WI38 (cell line): ENCODE measurements around the gene TWNK.
A peak's percentile ranks its signal among the peaks of the same experiment; 100 is the strongest.

ENCODE experiments used
- H3K4me3 ChIP-seq: 2 replicates; pipeline ENCODE4 v1.5.1; 2011; ENCODE audit warnings: low read depth, mild to moderate bottlenecking, control low read depth, low read length
- CTCF ChIP-seq: IDR thresholded peaks from 2 replicates; pipeline ENCODE4 v1.5.1; 2012; ENCODE audit warnings: low read depth, mild to moderate bottlenecking, control low read depth, low read length

The TWNK gene

GRCh38 chr10:100997360-100998182, 10.2 kb downstream of the TWNK start:
- peak; percentile 79 for TF ChIP-seq CTCF
- peak overlapping the region; percentile 91 for H3K4me3 ChIP-seq

- no peak for TF ChIP-seq CTCF
- H3K4me3 ChIP-seq = peak overlapping the region; percentile 91
Measured at GRCh38 chr10:100998183-100998990, 11.0 kb downstream of the TWNK start.

GRCh38 chr10:100998991-100999741, 11.8 kb downstream of the TWNK start:
- H3K4me3 ChIP-seq = peak overlapping the region; percentile 91
- peak; percentile 81 for TF ChIP-seq CTCF

GRCh38 chr10:100999742-101000126, 12.4 kb downstream of the TWNK start, which contains the start of gene LZTS2:
LZTS2 (plus strand) TSS chr10:100999808; CDS start chr10:101002539, 2,731 bp downstream.
- TF ChIP-seq CTCF = no peak
- H3K4me3 ChIP-seq = peak within 1 kb of the TSS; percentile 91

- TF ChIP-seq CTCF = no peak
- H3K4me3 ChIP-seq = peak overlapping the region; percentile 91
Measured at GRCh38 chr10:101000127-101000914, 13.0 kb downstream of the TWNK start.

GRCh38 chr10:101000915-101001658, 13.7 kb downstream of the TWNK start:
- peak overlapping the region; percentile 91 for H3K4me3 ChIP-seq
- no peak for TF ChIP-seq CTCF
